ENCODE results near the gene CHPF2.

DNA sequence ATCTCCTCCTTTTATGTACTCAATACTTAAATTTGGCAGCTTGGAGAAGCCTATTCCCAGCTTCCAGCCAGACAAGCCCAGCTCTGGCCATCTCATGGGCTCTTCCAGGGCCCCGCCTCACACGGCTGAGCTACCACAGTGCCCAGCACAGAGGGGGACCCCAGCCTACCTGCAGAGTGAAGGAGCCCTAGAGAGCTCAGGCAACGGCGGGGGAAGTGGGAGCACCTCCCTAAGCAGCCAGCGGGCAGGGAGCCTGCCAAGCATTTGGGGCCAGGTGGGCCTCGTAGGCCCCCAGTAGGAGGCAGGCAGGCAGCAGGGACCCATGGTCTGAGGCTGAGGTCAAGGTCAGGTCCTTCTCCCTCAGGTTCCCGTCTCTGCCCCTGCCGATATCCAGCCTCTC lies 45.3 kb downstream of the CHPF2 start:
- TF ChIP-seq ZNF133 (tag by site-specific recombination; IDR thresholded peaks at IDR 0.05) = no peak
- TF ChIP-seq, protein P1, sequence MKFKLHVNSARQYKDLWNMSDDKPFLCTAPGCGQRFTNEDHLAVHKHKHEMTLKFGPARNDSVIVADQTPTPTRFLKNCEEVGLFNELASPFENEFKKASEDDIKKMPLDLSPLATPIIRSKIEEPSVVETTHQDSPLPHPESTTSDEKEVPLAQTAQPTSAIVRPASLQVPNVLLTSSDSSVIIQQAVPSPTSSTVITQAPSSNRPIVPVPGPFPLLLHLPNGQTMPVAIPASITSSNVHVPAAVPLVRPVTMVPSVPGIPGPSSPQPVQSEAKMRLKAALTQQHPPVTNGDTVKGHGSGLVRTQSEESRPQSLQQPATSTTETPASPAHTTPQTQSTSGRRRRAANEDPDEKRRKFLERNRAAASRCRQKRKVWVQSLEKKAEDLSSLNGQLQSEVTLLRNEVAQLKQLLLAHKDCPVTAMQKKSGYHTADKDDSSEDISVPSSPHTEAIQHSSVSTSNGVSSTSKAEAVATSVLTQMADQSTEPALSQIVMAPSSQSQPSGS (tag by site-specific recombination; IDR thresholded peaks at IDR 0.05; ENCODE audit: low read depth) = no peak
- TF ChIP-seq, protein P2, sequence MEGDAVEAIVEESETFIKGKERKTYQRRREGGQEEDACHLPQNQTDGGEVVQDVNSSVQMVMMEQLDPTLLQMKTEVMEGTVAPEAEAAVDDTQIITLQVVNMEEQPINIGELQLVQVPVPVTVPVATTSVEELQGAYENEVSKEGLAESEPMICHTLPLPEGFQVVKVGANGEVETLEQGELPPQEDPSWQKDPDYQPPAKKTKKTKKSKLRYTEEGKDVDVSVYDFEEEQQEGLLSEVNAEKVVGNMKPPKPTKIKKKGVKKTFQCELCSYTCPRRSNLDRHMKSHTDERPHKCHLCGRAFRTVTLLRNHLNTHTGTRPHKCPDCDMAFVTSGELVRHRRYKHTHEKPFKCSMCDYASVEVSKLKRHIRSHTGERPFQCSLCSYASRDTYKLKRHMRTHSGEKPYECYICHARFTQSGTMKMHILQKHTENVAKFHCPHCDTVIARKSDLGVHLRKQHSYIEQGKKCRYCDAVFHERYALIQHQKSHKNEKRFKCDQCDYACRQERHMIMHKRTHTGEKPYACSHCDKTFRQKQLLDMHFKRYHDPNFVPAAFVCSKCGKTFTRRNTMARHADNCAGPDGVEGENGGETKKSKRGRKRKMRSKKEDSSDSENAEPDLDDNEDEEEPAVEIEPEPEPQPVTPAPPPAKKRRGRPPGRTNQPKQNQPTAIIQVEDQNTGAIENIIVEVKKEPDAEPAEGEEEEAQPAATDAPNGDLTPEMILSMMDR (tag by site-specific recombination; IDR thresholded peaks at IDR 0.05) = no peak
- TF ChIP-seq ZNF658 (tag by site-specific recombination; IDR thresholded peaks at IDR 0.05) = no peak
- no peak for TF ChIP-seq ZBTB21 (tag by site-specific recombination; IDR thresholded peaks at IDR 0.05)
- TF ChIP-seq ZNF155 (tag by site-specific recombination; IDR thresholded peaks at IDR 0.05) = no peak
- TF ChIP-seq, protein P3, sequence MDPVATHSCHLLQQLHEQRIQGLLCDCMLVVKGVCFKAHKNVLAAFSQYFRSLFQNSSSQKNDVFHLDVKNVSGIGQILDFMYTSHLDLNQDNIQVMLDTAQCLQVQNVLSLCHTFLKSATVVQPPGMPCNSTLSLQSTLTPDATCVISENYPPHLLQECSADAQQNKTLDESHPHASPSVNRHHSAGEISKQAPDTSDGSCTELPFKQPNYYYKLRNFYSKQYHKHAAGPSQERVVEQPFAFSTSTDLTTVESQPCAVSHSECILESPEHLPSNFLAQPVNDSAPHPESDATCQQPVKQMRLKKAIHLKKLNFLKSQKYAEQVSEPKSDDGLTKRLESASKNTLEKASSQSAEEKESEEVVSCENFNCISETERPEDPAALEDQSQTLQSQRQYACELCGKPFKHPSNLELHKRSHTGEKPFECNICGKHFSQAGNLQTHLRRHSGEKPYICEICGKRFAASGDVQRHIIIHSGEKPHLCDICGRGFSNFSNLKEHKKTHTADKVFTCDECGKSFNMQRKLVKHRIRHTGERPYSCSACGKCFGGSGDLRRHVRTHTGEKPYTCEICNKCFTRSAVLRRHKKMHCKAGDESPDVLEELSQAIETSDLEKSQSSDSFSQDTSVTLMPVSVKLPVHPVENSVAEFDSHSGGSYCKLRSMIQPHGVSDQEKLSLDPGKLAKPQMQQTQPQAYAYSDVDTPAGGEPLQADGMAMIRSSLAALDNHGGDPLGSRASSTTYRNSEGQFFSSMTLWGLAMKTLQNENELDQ (tag by site-specific recombination; IDR thresholded peaks at IDR 0.05; ENCODE audit: low read depth) = no peak
- TF ChIP-seq ZNF146 (tag by site-specific recombination; IDR thresholded peaks at IDR 0.05) = no peak
